NCI-H82 (cell line): ENCODE measurements around the gene HSBP1L1.
A peak's percentile ranks its signal among the peaks of the same experiment; 100 is the strongest.

ENCODE experiments used
- DNase-seq: peaks from one replicate; lab custom pipeline; 2025; lab: John Stamatoyannopoulos, UW

Gene HSBP1L1

GRCh38 chr18:79964330-79965118, at the start of gene HSBP1L1:
Gene HSBP1L1 (plus strand): TSS chr18:79964643. CDS start chr18:79964736, 93 bp downstream.
- DNase-seq = peak; percentile 32

- DNase-seq = no peak
Observed at GRCh38 chr18:79915161-79916127, 49.0 kb upstream of the HSBP1L1 start.

DNA sequence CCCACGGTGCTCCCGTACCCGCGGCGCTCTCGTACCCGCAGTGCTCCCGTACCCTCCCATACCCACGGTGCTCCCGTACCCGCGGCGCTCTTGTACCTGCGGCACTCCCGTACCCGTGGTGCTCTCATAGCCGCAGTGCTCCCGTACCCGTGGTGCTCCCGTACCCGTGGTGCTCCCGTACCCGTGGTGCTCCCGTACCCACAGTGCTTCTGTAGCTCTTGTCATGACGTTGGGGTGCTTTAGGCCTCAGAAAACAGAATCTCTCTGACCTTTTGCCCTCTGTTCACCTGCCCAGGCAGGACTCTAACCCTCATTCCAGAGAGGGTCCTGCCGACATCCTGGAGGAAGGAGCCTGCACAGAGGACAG, 48.3 kb upstream of the HSBP1L1 start:
- no peak for DNase-seq

GRCh38 chr18:79916546-79917168, 47.8 kb upstream of the HSBP1L1 start:
- DNase-seq = no peak

DNA sequence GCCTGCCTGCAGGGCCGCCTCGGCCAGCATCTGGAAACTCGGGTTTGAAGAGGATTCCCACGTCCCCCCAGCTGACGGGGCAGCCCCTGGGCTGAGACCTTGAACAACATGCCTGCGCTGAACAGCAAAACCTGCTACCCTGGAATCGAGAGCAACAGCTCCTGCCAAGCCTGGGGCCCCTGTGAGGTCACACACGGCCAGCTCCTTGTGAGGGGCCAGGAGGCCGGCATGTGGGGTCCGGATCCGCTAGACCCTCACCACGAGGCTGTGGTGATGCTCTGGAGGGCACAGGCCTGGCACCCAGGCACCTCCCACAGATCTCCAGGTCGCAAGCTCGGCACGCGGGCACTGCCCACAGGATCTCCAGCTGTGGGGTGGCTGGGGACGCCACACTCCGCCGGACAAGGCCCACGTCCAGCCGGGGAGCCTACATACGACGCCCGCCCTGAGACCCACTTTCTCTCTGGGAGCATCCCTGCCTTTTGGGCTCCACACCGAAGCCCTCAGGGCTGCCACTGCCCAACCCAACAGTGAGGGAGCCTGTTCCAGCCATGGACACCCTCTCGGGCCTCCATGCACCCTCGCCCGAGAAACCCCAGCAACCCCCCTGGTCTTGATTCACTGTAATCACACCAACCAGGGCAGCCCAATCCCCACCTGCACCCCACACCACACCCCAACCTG, 47.1 kb upstream of the HSBP1L1 start:
- no peak for DNase-seq

- no peak for DNase-seq
Observed at GRCh38 chr18:79917853-79918614, 46.4 kb upstream of the HSBP1L1 start.

DNA sequence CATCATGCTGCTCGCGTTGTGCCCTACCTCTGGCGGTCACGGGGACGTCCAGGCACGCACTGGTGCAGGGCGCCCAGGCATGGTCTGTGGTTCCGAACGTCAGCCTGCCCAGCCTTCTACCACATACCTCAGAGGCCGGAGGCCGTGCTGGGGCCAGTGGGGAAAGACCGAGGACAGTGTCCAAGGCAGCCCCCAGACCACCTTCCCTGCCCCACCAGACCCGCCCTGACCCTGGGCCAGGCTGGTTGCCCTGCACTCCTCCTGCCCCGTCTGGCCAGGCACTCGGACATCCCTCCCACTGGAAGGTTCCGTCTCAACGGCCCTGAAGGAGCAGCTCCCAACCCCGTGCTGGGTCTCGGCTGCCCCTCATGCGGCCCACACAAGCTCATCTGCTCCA, 45.8 kb upstream of the HSBP1L1 start:
- DNase-seq = no peak

- no peak for DNase-seq
Observed at GRCh38 chr18:79919089-79919488, 45.4 kb upstream of the HSBP1L1 start.

GRCh38 chr18:79921984-79922965, 42.2 kb upstream of the HSBP1L1 start:
- DNase-seq = no peak

- DNase-seq = no peak
Observed at GRCh38 chr18:79922971-79923411, 41.5 kb upstream of the HSBP1L1 start.

DNA sequence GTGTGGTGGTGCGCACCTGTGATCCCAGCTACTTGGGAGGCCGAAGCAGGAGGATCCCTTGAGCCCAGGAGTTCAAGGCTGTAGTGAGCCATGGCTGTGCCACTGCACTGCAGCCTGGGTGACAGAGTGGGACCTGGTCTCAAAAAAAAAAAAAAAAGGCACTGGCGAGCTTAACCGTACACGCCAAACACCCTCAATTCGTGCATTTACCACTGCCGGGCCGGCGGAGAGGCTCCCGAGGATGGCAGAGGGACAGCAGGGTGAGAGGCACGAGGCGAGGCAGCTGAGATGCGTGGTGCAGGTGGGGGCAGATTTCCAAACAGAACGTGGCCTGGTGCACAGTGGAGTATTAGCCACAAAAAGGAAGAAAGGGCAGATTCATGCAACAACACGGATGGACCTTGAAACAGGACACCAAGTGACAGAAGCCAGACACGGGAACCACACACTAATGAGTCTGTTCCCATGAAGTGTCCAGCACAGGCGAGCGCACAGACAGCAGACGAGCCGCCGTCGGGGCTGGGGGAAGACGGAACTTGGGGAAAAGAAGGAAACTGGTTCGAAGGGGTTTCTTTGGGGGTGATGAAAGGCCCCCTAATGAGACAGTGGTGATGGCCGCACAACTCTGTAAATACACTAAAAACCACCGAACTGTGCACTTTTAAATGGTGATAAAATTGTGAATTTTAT, 40.4 kb upstream of the HSBP1L1 start:
- no peak for DNase-seq

- peak; percentile 59 for DNase-seq
Observed at GRCh38 chr18:79924814-79925731, 39.4 kb upstream of the HSBP1L1 start.

DNA sequence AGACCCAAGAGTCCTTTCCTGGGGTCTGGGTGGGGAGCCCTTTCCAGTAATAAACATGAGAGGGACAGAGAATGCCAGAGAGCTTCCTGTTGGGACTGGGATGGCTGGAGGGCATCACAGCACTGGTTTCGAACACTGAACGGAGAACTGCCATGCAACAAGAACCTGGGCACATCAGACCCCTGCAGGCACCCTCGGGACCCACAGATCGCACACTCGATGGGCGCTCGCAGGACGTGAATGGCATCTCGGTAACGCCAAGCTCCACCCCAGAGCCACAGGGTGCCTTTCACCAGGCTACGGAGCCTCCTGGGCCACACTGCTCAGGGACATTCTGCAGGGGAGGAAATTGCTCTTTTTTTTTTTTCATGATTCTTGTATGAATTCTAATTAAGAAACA, 38.1 kb upstream of the HSBP1L1 start:
- no peak for DNase-seq

DNA sequence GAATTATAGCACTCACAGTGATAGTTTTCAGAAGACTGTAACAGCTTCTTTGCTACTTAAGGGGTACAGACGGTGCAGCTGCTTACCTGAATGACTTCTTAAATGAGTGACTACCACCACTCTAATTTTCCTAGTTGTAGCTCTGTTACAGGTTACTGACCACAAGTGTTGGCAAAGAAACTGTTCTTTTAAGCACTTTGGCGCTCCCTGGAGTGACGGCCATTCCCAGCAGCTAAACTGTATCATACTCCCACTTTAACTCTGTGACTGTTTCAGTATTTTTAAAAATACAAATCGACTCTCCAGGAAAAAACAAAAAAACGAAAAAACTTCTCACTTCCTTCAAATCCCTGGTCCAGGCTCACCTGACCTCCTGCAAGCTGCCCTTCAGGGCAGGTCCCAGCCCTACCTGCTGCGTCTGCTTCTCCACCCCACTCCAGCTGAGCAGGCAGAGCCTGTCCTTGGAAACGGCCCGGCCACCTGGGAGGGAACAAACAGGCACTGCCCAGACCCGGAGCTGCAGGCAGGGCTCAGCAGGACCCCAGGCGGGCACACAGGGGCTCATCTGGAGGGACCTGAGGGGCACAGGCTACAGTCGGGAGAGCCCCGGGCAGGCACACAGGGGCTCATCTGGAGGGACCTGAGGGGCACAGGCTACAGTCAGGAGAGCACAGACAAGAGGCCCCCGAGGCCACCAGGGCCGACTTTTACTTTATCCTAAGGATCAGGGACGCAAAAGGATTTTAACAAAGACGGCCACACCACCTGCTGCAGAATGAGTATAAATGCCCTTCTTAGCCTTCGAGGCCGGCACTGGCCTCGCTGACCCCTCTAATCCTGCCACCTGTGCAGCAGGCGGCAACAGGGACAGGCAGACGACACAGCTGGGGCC, 37.5 kb upstream of the HSBP1L1 start:
- DNase-seq = peak; percentile 91

- peak; percentile 86 for DNase-seq
Observed at GRCh38 chr18:79927607-79928562, 36.6 kb upstream of the HSBP1L1 start.

GRCh38 chr18:79928563-79928960, 35.9 kb upstream of the HSBP1L1 start:
- no peak for DNase-seq
